ENCODE measurements around the gene NPLOC4.

The NPLOC4 gene

GRCh38 chr17:81547614-81547982, 89.3 kb downstream of the NPLOC4 start:
- DNase-seq (ENCODE audit: low read depth in 3 of 3) = no peak

- no peak for DNase-seq (ENCODE audit: low read depth in 3 of 3)
Measured at GRCh38 chr17:81546906-81547613, 89.9 kb downstream of the NPLOC4 start.

GRCh38 chr17:81545160-81545949, 91.6 kb downstream of the NPLOC4 start:
- DNase-seq (ENCODE audit: low read depth in 3 of 3) = no peak

GRCh38 chr17:81544281-81544974, 92.5 kb downstream of the NPLOC4 start:
- no peak for DNase-seq (ENCODE audit: low read depth in 3 of 3)

GRCh38 chr17:81543756-81544155, 93.2 kb downstream of the NPLOC4 start:
- no peak for DNase-seq (ENCODE audit: low read depth in 3 of 3)

GRCh38 chr17:81543339-81543675, 93.6 kb downstream of the NPLOC4 start:
- DNase-seq (ENCODE audit: low read depth in 3 of 3) = no peak

- no peak for DNase-seq (ENCODE audit: low read depth in 3 of 3)
Measured at GRCh38 chr17:81542431-81543338, 94.2 kb downstream of the NPLOC4 start.

- no peak for DNase-seq (ENCODE audit: low read depth in 3 of 3)
Measured at GRCh38 chr17:81541123-81541522, 95.8 kb downstream of the NPLOC4 start.

- DNase-seq (ENCODE audit: low read depth in 3 of 3) = no peak
Measured at GRCh38 chr17:81540676-81541027, 96.3 kb downstream of the NPLOC4 start.

- no peak for DNase-seq (ENCODE audit: low read depth in 3 of 3)
Measured at GRCh38 chr17:81539961-81540675, 96.8 kb downstream of the NPLOC4 start.

GRCh38 chr17:81539571-81539900, 97.4 kb downstream of the NPLOC4 start:
- DNase-seq (ENCODE audit: low read depth in 3 of 3) = no peak

- DNase-seq (ENCODE audit: low read depth in 3 of 3) = no peak
Measured at GRCh38 chr17:81538651-81539570, 98.0 kb downstream of the NPLOC4 start.

GRCh38 chr17:81537856-81538555, 98.9 kb downstream of the NPLOC4 start:
- no peak for DNase-seq (ENCODE audit: low read depth in 3 of 3)

- DNase-seq (ENCODE audit: low read depth in 3 of 3) = no peak
Measured at GRCh38 chr17:81537343-81537855, 99.5 kb downstream of the NPLOC4 start.

- DNase-seq (ENCODE audit: low read depth in 3 of 3) = no peak
Measured at GRCh38 chr17:81536299-81537290, 100.3 kb downstream of the NPLOC4 start.

GRCh38 chr17:81535480-81536298, 101.2 kb downstream of the NPLOC4 start:
- no peak for DNase-seq (ENCODE audit: low read depth in 3 of 3)

GRCh38 chr17:81535007-81535328, 101.9 kb downstream of the NPLOC4 start:
- DNase-seq (ENCODE audit: low read depth in 3 of 3) = no peak
